Smooth muscle cell (in vitro differentiated cells): ENCODE data around the gene JCAD. TPM values are rescaled to one million over a fixed set of nuclear protein-coding genes. Genes with fewer than 3 reads are reported as not detected.

Experiments
- DNase-seq: peaks from one replicate; lab custom pipeline; 2025; ENCODE audit not compliant: unreplicated experiment; lab: John Stamatoyannopoulos, UW
- H2AFZ ChIP-seq: fragments of 200-600 bp; sonication (generic); 2 replicates; pipeline ENCODE4 v1.6.0; 2016; ENCODE audit warnings: antibody characterized with exemption, low read depth, mild to moderate bottlenecking
- H3F3A ChIP-seq: fragments of 200-600 bp; sonication (generic); 2 replicates; pipeline ENCODE4 v1.6.0; 2017; ENCODE audit warnings: antibody characterized with exemption, low read depth
- H3K27ac ChIP-seq: fragments of 200-600 bp; sonication (generic); 2 replicates; pipeline ENCODE4 v1.5.1; 2016; ENCODE audit warnings: low read depth, mild to moderate bottlenecking
- H3K27me3 ChIP-seq: fragments of 200-600 bp; sonication (generic); 2 replicates; pipeline ENCODE4 v1.6.1; 2016; ENCODE audit warnings: low read depth, mild to moderate bottlenecking
- H3K36me3 ChIP-seq: fragments of 200-600 bp; sonication (generic); 2 replicates; pipeline ENCODE4 v1.5.1; 2016; ENCODE audit warnings: low read depth
- H3K4me1 ChIP-seq: fragments of 200-600 bp; sonication (generic); 2 replicates; pipeline ENCODE4 v1.5.1; 2016; ENCODE audit warnings: low read depth
- H3K4me2 ChIP-seq: fragments of 200-600 bp; sonication (generic); 2 replicates; pipeline ENCODE4 v1.6.0; 2016; ENCODE audit warnings: mild to moderate bottlenecking
- H3K4me3 ChIP-seq: fragments of 200-600 bp; sonication (generic); 2 replicates; pipeline ENCODE4 v1.5.1; 2016; ENCODE audit warnings: mild to moderate bottlenecking
- H3K79me2 ChIP-seq: fragments of 200-600 bp; sonication (generic); 2 replicates; pipeline ENCODE4 v1.6.0; 2016; ENCODE audit warnings: low read depth, mild to moderate bottlenecking
- H3K9ac ChIP-seq: fragments of 200-600 bp; sonication (generic); 2 replicates; pipeline ENCODE4 v1.6.0; 2016; ENCODE audit warnings: low read depth
- H3K9me3 ChIP-seq: fragments of 200-600 bp; sonication (generic); replicated peaks from 2 replicates; pipeline ENCODE4 v1.5.1; 2016; ENCODE audit warnings: low read depth
- H4K20me1 ChIP-seq: fragments of 200-600 bp; sonication (generic); 2 replicates; pipeline ENCODE4 v1.6.0; 2016; ENCODE audit warnings: low read depth
- WGBS: methylation state at CpG from one replicate; pipeline ENCODE4 v1.1.7; 2016; ENCODE audit warnings: low lambda C conversion rate; 5-methylcytosine and 5-hydroxymethylcytosine counted together
- polyA plus RNA-seq: library from polyadenylated mRNA; unstranded; fragments of >200 nt; fragmentation: Nextera tagmentation; extraction: Ambion mirVana; gene quantifications from 2 replicates; pipeline ENCODE4 v1.2.1, GENCODE V29; 2016
- total RNA-seq: library from RNA; depleted of rRNA; stranded (reverse); fragments of >200 nt; gene quantifications from 2 replicates; pipeline ENCODE4 v1.2.3, GENCODE V29; 2014
- TF ChIP-seq, protein P1 (sequence below): fragments of 200-600 bp; sonication (generic); IDR thresholded peaks from 2 replicates; pipeline ENCODE4 v1.5.1; 2017; ENCODE audit warnings: borderline replicate concordance, mild to moderate bottlenecking, antibody characterized with exemption; ENCODE audit not compliant: insufficient read depth, poor library complexity, severe bottlenecking

JCAD gene
- total and polyA plus RNA-seq, 2 experiments from 2014 or later = 7.5 to 7.8 TPM

DNA sequence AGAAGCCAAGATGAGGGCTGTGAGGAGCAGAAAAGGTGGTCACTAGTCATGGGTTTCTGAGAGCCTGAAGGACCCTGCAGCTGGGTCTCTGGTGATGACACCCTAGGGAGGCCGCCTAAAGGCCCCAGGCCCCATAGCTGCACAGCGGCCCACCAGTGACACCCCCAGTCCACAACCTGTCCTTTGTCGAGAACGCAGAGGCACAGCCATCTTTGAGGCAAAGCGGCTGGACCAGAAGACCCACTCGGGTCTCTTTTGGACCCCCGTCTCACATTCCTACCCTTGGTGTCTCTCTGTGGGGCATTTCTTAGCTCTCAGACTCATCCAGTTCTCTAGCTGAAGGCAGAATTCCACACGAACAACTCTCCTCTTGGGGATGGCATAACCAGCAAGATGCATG, 18.8 kb downstream of the JCAD start:
- Histone ChIP-seq H3F3A (no peaks in the 10 kb centered on the region), H3K79me2 (no peaks in the 10 kb centered on the region), H3K9me3 (no peaks in the 10 kb centered on the region), H3K4me1 (no peaks in the 10 kb centered on the region), H3K27ac (no peak overlapping the region), H3K27me3 (no peaks in the 10 kb centered on the region), H4K20me1 (peaks cover 68% of the 10 kb centered on the region), H3K36me3 (no peaks in the 10 kb centered on the region), H3K9ac (no peak overlapping the region), H3K4me2 (no peak overlapping the region), H3K4me3 (no peak overlapping the region), H2AFZ (no peak overlapping the region)
- no peak for DNase-seq
- TF ChIP-seq, protein P1, sequence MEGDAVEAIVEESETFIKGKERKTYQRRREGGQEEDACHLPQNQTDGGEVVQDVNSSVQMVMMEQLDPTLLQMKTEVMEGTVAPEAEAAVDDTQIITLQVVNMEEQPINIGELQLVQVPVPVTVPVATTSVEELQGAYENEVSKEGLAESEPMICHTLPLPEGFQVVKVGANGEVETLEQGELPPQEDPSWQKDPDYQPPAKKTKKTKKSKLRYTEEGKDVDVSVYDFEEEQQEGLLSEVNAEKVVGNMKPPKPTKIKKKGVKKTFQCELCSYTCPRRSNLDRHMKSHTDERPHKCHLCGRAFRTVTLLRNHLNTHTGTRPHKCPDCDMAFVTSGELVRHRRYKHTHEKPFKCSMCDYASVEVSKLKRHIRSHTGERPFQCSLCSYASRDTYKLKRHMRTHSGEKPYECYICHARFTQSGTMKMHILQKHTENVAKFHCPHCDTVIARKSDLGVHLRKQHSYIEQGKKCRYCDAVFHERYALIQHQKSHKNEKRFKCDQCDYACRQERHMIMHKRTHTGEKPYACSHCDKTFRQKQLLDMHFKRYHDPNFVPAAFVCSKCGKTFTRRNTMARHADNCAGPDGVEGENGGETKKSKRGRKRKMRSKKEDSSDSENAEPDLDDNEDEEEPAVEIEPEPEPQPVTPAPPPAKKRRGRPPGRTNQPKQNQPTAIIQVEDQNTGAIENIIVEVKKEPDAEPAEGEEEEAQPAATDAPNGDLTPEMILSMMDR = no peak
- 95% methylated on average over 8 of the region's 8 CpGs for WGBS

DNA sequence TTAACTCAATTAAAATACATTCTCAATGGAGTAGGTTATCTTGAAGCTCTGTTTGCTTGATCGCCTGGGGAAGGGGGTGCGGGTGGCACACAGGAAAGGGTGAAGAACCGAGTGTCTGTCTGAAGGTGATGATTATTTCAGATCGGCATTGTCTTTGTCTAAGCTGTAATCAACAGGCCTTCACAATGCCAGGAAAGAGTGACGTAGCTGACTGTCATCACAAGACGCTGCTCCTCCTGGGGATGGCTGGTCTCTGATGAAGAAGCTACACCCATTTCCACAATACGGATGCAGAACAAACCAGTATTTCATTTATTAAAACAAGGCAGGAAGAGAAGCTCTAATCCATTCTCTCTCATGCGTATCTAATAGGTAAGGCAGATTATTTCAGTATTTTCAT, 19.4 kb downstream of the JCAD start:
- TF ChIP-seq, protein P1 = no peak
- Histone ChIP-seq H3K79me2 (no peaks in the 10 kb centered on the region), H3K4me3 (no peak overlapping the region), H2AFZ (no peak overlapping the region), H3K4me2 (no peak overlapping the region), H3K4me1 (no peaks in the 10 kb centered on the region), H4K20me1 (peaks cover 71% of the 10 kb centered on the region), H3K36me3 (no peaks in the 10 kb centered on the region), H3K27me3 (no peaks in the 10 kb centered on the region), H3F3A (no peaks in the 10 kb centered on the region), H3K27ac (no peak overlapping the region), H3K9me3 (no peaks in the 10 kb centered on the region), H3K9ac (no peak overlapping the region)
- no peak for DNase-seq
- WGBS = 97% methylated on average over 8 of the region's 8 CpGs

DNA sequence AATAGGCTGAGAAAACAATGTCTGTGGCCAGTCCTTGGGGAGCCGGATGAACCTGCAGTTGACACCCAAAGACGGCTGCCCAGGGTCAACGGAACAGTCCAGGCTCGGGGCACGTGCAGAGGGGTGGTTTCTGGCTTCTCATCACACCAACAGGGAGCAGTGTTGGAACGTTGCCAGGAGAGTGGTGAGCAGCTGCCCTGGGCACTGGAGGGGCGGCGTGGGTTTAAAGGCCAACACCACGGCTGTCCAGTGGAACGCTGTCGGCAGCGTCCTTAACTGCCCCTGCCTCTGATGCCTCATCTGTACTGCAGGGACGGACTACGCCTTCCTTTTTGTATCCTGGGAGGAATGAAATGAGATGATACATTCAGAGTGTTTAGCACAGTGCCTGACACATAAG, 19.8 kb downstream of the JCAD start:
- H3K9ac ChIP-seq = no peak overlapping the region
- H4K20me1 ChIP-seq = peaks cover 72% of the 10 kb centered on the region

More for the DNA sequence above, 19.8 kb downstream of the JCAD start:
- Histone ChIP-seq H3K4me1 (no peaks in the 10 kb centered on the region), H3K4me2 (no peak overlapping the region), H3K9me3 (no peaks in the 10 kb centered on the region), H2AFZ (no peak overlapping the region), H3K4me3 (no peak overlapping the region), H3K79me2 (no peaks in the 10 kb centered on the region), H3K27me3 (no peaks in the 10 kb centered on the region), H3K36me3 (no peaks in the 10 kb centered on the region), H3K27ac (no peak overlapping the region), H3F3A (no peaks in the 10 kb centered on the region)
- WGBS = 92% methylated on average over 14 of the region's 14 CpGs
- DNase-seq = no peak
- TF ChIP-seq, protein P1 = no peak
